GM12892 (cell line): ENCODE results near the gene CBARP.

Experiments used
- POLR2A ChIP-seq: IDR thresholded peaks from 2 replicates; pipeline ENCODE4 v1.6.1; 2011; ENCODE audit warnings: low read depth, low read length, control low read depth
- TAF1 ChIP-seq: IDR thresholded peaks from 2 replicates; pipeline ENCODE4 v1.6.1; 2011; ENCODE audit warnings: low read depth, mild to moderate bottlenecking, control low read depth, low read length, borderline replicate concordance

DNA sequence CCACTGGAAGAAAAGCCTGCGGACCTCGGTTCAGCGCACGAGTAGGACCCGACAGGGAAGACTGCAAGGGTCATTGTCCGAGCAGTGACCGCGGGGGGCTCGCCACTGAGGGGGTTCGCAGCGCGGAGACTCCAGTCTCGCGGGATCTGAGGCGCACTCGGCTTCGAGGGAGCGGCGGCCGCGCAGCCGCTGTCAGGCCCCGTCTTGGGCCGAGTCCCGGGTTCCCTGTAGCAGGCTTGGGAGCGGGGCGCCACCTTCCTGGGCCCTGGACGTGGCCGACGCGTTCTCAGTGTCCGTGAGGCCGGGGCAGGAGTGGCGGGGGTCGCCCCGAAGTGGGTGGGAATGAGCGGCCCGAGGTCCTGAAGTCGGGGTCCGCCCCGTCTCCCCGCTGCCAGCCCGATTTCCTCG lies 37.1 kb upstream of the CBARP start:
- TF ChIP-seq TAF1 (no peak), POLR2A (no peak)
